OCI-LY7 (cell line): ENCODE data around the gene TNFAIP8. TPM values are rescaled to one million over a fixed set of nuclear protein-coding genes. Genes with fewer than 3 reads are reported as not detected.
A peak's percentile ranks its signal among the peaks of the same experiment; 100 is the strongest.

Experiments used
- BruUV-seq: library from RNA; stranded (reverse); fragments of 400-500 nt; replicated peaks from 2 replicates; lab custom pipeline; 2021; lab: Mats Ljungman, UMichigan
- CTCF ChIA-PET: fragments of 300-600 bp; sonication (Branson Sonifier 250); formaldehyde crosslinking; loops from one replicate; lab custom pipeline; 2022; ENCODE audit warnings: antibody characterized with exemption; ENCODE audit not compliant: unreplicated experiment; lab: Charles Lee
- POLR2A ChIA-PET: fragments of 300-600 bp; sonication (Branson Sonifier 250); formaldehyde crosslinking; loops from one replicate; lab custom pipeline; 2022; ENCODE audit warnings: antibody characterized with exemption; lab: Charles Lee
- DNase-seq: peaks from one replicate; pipeline ENCODE4 v3.0.0-alpha.2; 2015; ENCODE audit warnings: low spot score
- H2AFZ ChIP-seq: fragments of 200-600 bp; sonication (generic), shearing (Covaris generic); 2 replicates; pipeline ENCODE4 v1.6.1; 2014; ENCODE audit warnings: mild to moderate bottlenecking, antibody characterized with exemption, low read length, moderate library complexity
- H3K27ac ChIP-seq: fragments of 200-600 bp; sonication (generic); 2 replicates; pipeline ENCODE4 v1.5.1; 2014; ENCODE audit warnings: mixed run types, low read depth, mild to moderate bottlenecking, moderate library complexity, low read length, inconsistent platforms; ENCODE audit not compliant: poor library complexity, severe bottlenecking
- H3K36me3 ChIP-seq: fragments of 200-600 bp; sonication (generic); 2 replicates; pipeline ENCODE4 v1.6.1; 2014; ENCODE audit warnings: mild to moderate bottlenecking, antibody characterized with exemption, low read length, moderate library complexity, mixed read lengths; ENCODE audit not compliant: insufficient read depth
- H3K4me1 ChIP-seq: fragments of 200-600 bp; sonication (generic); 2 replicates; pipeline ENCODE4 v1.5.1; 2014; ENCODE audit warnings: mild to moderate bottlenecking, low read length; ENCODE audit not compliant: insufficient read depth, poor library complexity, severe bottlenecking
- H3K4me2 ChIP-seq: fragments of 200-600 bp; sonication (generic); 2 replicates; pipeline ENCODE4 v1.6.1; 2014; ENCODE audit warnings: mild to moderate bottlenecking, low read length
- H3K4me3 ChIP-seq: fragments of 200-600 bp; sonication (generic); 2 replicates; pipeline ENCODE4 v1.5.1; 2014; ENCODE audit warnings: mild to moderate bottlenecking, low read depth, low read length; ENCODE audit not compliant: poor library complexity, severe bottlenecking
- H3K79me2 ChIP-seq: fragments of 200-600 bp; sonication (generic); 2 replicates; pipeline ENCODE4 v1.6.1; 2016; ENCODE audit warnings: low read depth, mild to moderate bottlenecking, low read length, moderate library complexity, mixed read lengths; ENCODE audit not compliant: insufficient read depth
- H3K9me2 ChIP-seq: fragments of 200-600 bp; sonication (generic); 2 replicates; pipeline ENCODE4 v1.6.1; 2016; ENCODE audit warnings: mild to moderate bottlenecking, low read length, mixed read lengths; ENCODE audit not compliant: insufficient read depth
- H3K9me3 ChIP-seq: fragments of 200-600 bp; sonication (generic); 2 replicates; pipeline ENCODE4 v1.6.1; 2014; ENCODE audit warnings: mild to moderate bottlenecking, mixed run types, low read length, mixed read lengths
- H4K20me1 ChIP-seq: fragments of 200-600 bp; sonication (generic); 2 replicates; pipeline ENCODE4 v1.6.1; 2014; ENCODE audit warnings: mild to moderate bottlenecking, antibody characterized with exemption, low read length, moderate library complexity, mixed read lengths; ENCODE audit not compliant: insufficient read depth
- EZH2phosphoT487 ChIP-seq: fragments of 200-600 bp; sonication (generic); IDR thresholded peaks from 2 replicates; pipeline ENCODE4 v1.6.1; 2018; ENCODE audit warnings: low read depth, borderline replicate concordance, mild to moderate bottlenecking, mixed run types, antibody characterized with exemption, low read length, moderate library complexity, mixed read lengths
- intact Hi-C: fragments of 100-400 bp; cut with micrococcal nuclease; formaldehyde crosslinking; loops from one replicate; pipeline ENCODE4 v1.10.0; 2022; ENCODE audit not compliant: unreplicated experiment
- total RNA-seq, 2 experiments: library from RNA; depleted of rRNA in 1 of 2; stranded (reverse); fragments of >200 nt in 1 of 2; shearing (Covaris generic) in 1 of 2; gene quantifications; 2 replicates each; pipeline ENCODE4 v1.2.3, GENCODE V29; 2014 to 2022
- TF ChIP-seq, protein P1 (sequence below): fragments of 200-600 bp; sonication (generic); conservative IDR thresholded peaks from 2 replicates; pipeline ENCODE4 v1.5.1; 2014; ENCODE audit warnings: mild to moderate bottlenecking, antibody characterized with exemption, low read length, moderate library complexity, mixed read lengths

The TNFAIP8 gene
- total RNA-seq, 2 experiments from 2014 or later = 75.4 to 95.1 TPM

DNA sequence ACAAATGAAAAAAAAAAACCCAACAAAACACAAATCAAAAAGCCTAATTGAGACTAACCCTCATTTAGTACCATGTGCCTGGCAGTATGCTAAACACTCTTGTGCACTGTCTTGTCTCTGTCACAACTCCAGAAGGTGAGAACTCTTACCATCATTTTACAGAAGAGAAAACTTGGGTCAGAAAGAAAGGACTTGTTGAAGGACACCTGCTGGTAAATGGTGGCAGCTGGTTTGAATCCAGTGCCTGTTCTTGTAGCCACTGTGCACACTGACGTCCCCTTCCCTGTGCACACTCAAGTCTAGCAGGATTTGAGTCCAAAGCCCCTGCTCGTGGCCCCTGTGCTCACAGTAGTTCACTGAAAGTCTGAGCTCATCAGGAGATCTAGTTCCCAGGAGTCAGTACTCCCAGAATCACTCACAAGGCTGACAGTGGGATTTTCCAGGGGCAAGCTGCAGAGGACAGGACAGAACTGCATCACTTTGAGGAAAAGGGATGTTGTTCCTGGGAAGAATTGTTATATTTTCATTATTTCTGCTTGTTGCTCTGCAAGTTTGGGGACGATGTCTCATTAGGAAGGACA, 53.5 kb downstream of the TNFAIP8 start:
- intact Hi-C loops = loop anchor here (1.0 to 2.0 kb wide), 3 partner anchors 19 to 337 kb away; no protein-coding TSS in a partner anchor
- DNase-seq = peak; percentile 76
- Histone ChIP-seq H2AFZ (0 out of 2 replicates have a peak overlapping the region, but pooled peaks have one; percentile 28), H3K4me3 (no peak overlapping the region), H3K9me3 (no peaks in the 10 kb centered on the region), H3K4me1 (peaks cover 54% of the 10 kb centered on the region), H3K27ac (no peak overlapping the region), H3K79me2 (no peaks in the 10 kb centered on the region), H3K4me2 (no peak overlapping the region), H4K20me1 (no peaks in the 10 kb centered on the region), H3K9me2 (no peaks in the 10 kb centered on the region), H3K36me3 (no peaks in the 10 kb centered on the region)
- ChIA-PET CTCF (interaction anchor here (0.9 to 3.8 kb wide), 6 partner anchors 43 to 421 kb away, joined by 3 to 21 read pairs (median 4); partner anchors contain the start of gene DTWD2), POLR2A (interaction anchor here (0.7 to 5.7 kb wide), 10 partner anchors 14 to 383 kb away, joined by 3 to 27 read pairs (median 3); no protein-coding TSS in a partner anchor)
- TF ChIP-seq, protein P1, sequence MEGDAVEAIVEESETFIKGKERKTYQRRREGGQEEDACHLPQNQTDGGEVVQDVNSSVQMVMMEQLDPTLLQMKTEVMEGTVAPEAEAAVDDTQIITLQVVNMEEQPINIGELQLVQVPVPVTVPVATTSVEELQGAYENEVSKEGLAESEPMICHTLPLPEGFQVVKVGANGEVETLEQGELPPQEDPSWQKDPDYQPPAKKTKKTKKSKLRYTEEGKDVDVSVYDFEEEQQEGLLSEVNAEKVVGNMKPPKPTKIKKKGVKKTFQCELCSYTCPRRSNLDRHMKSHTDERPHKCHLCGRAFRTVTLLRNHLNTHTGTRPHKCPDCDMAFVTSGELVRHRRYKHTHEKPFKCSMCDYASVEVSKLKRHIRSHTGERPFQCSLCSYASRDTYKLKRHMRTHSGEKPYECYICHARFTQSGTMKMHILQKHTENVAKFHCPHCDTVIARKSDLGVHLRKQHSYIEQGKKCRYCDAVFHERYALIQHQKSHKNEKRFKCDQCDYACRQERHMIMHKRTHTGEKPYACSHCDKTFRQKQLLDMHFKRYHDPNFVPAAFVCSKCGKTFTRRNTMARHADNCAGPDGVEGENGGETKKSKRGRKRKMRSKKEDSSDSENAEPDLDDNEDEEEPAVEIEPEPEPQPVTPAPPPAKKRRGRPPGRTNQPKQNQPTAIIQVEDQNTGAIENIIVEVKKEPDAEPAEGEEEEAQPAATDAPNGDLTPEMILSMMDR = peak; percentile 77
- TF ChIP-seq EZH2phosphoT487 = no peak
- BruUV-seq = no TSS peak

DNA sequence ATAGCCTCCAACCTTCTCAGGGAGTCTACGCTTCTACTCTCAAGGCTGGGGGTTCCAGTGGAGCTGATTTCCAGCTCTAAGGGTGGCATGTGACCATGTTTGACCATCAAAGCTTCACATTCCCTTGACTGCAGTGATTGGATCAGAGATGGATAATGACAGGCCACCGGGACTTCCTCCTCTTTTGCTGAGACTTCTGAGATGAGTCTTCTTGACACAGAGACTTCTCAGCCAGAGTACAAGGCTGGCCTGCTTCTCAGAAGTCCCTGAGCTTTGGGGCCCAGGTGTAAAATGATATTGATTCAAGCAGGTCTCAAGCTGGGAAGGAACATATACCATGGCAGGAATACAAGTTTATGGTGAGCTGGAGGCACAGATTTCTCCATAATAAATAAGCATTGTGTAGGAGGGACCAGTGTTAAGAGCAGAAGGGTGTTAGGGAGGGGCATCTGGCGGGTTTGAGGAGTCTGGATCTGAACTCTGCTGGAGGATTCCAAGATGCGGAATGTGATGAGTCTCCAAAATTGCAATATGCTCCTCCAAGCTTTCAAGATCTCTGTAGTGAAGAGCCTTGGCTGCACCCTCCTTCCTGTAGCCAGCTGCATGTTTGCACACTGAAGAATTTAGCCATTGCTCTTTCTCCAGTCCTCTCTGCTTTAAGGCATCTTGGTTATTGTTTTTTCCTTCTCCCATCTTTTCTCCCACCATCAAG, 54.8 kb downstream of the TNFAIP8 start:
- H3K36me3 ChIP-seq = no peaks in the 10 kb centered on the region
- CTCF ChIA-PET = interaction anchor here (1.2 to 3.8 kb wide), 6 partner anchors 44 to 423 kb away, joined by 3 to 21 read pairs (median 4); partner anchors contain the start of gene DTWD2
- H3K4me3 ChIP-seq = no peak overlapping the region
- no peak for TF ChIP-seq EZH2phosphoT487
- TF ChIP-seq, protein P1 = no peak
- intact Hi-C loops = loop anchor here (5.0 kb wide), 1 partner anchor 188 kb away; no protein-coding TSS in a partner anchor
- H3K4me2 ChIP-seq = no peak overlapping the region
- no peak overlapping the region for H3K27ac ChIP-seq
- POLR2A ChIA-PET = interaction anchor here (0.6 to 5.7 kb wide), 16 partner anchors 8 to 394 kb away, joined by 3 to 27 read pairs (median 4); no protein-coding TSS in a partner anchor
- no peaks in the 10 kb centered on the region for H3K9me3 ChIP-seq
- H2AFZ ChIP-seq = peak overlapping the region; percentile 16; the same call in 1 of the 2 replicates
- H3K79me2 ChIP-seq = no peaks in the 10 kb centered on the region
- BruUV-seq = no TSS peak
- DNase-seq = no peak
- peaks cover 41% of the 10 kb centered on the region for H3K4me1 ChIP-seq
- H4K20me1 ChIP-seq = no peaks in the 10 kb centered on the region
- no peaks in the 10 kb centered on the region for H3K9me2 ChIP-seq
